ENCODE data around the gene DENND4A.

DNA sequence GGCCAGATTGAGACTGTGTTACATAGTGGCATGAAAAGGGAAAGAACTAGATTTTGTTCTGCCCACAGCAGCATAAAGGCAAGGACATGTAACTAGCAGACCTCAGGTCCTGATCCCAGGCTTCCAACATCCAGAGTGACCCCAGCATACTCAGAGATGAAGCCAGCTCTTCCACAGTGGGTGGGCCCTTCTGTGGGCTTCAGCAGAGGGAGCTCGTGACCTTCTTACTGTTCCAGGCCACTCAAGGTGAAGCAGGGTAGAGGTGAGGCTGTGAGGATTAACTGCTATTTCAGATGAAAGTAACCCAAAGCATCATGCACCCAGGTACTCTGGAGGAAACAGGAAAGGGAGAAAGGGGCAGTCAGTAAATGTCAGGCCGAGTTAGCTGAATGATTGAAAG, 171.3 kb downstream of the DENND4A start:
- TF ChIP-seq EZH2 (IDR thresholded peaks at IDR 0.05; ENCODE audit: insufficient read depth, poor library complexity, severe bottlenecking) (no peak), EZH2phosphoT487 (IDR thresholded peaks at IDR 0.05; ENCODE audit: insufficient read depth, low read depth) (no peak)

Data from GM23248 (cell line).